ENCODE measurements around the gene PITPNC1.
"Not testable (repeated sequence)": the region's sequence is repeated elsewhere in the genome, so short reads cannot be mapped to it uniquely, and the experiment has no call there.

The PITPNC1 gene

GRCh38 chr17:67557921-67558320 is 180.8 kb downstream of the PITPNC1 start:
- DNase-seq = no peak

GRCh38 chr17:67558740-67559380 is 181.8 kb downstream of the PITPNC1 start:
- no peak for DNase-seq

GRCh38 chr17:67559381-67559966 is 182.4 kb downstream of the PITPNC1 start:
- no peak for DNase-seq

DNA sequence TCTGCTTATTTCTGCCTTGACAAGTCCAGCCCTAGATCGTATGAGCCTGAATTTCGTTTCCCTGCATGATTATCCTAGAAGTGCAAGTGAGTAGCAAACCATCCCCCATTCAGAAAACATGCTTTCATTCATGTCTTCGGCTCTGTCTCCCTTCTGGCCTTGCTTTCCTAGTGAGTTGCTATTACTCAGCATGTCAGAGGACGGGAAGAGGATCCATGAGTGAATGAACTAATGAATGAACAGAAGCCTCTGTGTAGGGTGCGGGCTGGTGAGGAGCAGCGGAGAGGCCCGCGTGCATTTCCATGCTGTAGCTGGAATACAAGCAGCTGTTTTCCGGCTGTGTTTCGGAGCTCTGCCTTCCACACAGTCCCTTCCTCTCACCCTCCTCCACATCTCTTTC is 184.9 kb downstream of the PITPNC1 start:
- DNase-seq = no peak

DNA sequence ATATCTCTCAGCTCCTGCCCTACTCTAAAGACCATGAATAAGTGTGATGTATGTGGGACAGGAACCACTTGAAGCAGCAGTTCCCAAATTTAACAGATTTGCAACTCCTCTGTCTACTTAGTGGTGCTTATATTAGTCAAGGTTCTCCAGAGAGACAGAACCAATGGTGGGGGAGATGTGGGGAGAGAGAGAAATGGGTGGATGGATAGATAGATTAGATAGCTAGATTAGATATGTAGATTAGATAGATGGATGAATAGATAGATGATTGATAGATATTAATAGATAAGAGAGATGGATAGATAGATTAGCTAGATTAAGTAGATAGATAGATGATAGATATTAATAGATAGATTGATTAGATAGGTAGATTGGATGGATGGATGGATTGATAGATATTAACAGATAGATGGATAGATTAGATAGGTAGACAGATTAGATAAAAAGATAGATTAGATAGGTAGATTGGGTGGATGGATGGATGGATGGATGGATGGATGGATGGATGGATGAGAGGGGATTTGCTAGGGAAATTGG is 186.7 kb downstream of the PITPNC1 start:
- DNase-seq = no peak

DNA sequence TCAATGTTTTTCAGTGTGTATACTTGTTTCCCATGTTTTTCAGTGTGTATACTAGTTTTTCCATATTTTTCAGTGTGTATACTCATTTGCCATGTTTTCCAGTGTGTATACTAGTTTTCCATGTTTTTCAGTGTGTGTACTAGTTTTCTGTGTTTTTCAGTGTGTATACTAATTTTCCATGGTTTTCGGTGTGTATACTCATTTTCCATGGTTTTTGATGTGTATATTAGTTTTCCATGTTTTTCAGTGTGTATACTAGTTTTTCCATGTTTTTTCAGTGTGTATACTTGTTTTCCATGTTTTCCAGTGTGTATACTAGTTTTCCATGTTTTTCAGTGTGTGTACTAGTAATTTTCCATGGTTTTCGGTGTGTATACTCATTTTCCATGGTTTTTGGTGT is 188.0 kb downstream of the PITPNC1 start:
- no peak for DNase-seq

- DNase-seq = no peak
Observed at GRCh38 chr17:67566656-67567055, 189.6 kb downstream of the PITPNC1 start.

DNA sequence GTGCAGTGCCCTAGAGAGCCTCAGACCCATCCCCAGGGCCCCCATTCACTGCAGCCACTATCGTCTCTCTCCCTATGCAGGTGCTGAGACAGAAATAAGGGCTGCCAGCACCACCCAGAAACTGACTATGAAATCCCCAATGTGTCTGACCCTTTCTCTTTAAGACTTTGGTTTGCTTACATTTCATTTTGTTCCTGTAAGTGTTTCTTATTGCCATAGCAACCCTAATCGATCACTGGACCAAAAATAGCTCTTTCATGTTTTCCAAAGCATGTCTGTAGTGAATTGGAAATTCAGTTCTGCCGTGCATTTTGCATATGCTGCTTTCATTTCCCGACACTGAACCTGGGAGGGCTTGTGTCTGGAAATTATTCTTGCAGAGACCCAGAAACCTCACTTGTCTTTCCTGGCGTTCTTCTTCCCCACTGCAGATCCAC is 192.0 kb downstream of the PITPNC1 start:
- no peak for DNase-seq

GRCh38 chr17:67569873-67570272 is 192.8 kb downstream of the PITPNC1 start:
- no peak for DNase-seq

GRCh38 chr17:67570797-67571196 is 193.7 kb downstream of the PITPNC1 start:
- DNase-seq = no peak

GRCh38 chr17:67571478-67571877 is 194.4 kb downstream of the PITPNC1 start:
- DNase-seq = no peak

- no peak for DNase-seq
Observed at GRCh38 chr17:67573987-67574657, 197.0 kb downstream of the PITPNC1 start.

GRCh38 chr17:67574658-67575293 is 197.7 kb downstream of the PITPNC1 start:
- DNase-seq = no peak

- DNase-seq = no peak
Observed at GRCh38 chr17:67575325-67575724, 198.2 kb downstream of the PITPNC1 start.

DNA sequence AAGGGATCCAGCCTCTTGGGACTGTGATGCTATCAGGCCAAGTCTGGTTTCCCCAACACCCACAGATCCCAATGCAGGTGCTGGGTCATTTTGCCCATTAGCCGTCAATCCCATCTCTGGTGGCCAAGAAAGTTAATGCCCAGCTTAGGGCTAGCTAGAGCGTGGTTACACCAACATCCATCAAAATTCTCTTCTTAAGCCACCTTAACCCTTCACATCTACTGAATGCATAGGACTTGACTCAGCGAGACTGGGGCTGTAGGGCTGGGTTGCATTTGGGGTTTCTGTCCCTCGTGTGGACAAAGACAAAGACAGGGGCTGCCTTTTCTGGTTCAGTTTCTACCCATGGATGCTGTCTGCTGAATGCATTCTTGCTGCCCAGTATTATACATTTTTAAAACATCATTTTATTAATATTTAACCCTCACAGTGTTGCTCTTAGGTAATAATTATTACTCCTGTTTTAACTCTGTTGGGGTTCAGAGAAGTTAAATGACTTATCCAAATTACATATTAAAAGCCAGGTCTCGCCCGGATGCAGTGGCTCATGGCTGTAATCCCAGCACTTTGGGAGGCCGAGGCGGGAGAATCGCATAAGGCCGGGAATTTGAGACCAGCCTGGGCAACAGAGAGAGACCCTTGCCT is 199.5 kb downstream of the PITPNC1 start:
- DNase-seq = no peak

DNA sequence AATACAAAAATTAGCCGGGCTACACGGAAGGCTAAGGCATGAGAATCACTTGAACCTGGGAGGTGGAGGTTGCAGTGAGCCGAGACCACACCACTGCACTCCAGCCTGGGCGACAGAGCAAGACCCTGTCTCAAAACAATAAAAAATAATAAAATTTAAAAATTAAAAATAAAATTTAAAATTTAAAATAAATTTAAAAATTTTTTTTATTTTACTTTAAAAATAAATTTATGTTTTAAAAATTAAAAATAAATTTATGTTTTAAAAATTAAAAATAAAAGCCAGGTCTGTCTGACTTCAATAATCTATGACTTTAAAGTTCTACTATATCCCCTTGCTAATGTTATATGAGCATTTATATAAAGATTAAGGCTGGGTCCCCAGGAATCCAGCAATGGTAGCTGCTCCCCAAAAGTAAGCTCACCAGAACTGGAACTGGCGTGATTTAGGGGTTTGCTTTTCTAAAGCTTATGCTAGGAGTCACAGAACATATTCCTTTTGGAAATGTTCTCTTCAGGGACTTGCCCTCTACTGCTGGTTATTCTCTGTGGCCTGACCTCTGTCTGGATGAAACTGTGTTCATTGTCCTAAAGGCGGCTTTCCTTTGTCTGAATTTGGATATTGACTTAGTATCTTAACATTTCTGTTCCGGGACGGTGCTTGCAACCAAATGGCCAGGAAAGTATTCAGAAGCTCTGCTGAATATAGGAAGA is 200.5 kb downstream of the PITPNC1 start:
- no peak for DNase-seq

GRCh38 chr17:67578142-67578457 is 201.0 kb downstream of the PITPNC1 start:
- DNase-seq = no peak

- not testable (repeated sequence) for DNase-seq
Observed at GRCh38 chr17:67578679-67579405, 201.8 kb downstream of the PITPNC1 start.

DNA sequence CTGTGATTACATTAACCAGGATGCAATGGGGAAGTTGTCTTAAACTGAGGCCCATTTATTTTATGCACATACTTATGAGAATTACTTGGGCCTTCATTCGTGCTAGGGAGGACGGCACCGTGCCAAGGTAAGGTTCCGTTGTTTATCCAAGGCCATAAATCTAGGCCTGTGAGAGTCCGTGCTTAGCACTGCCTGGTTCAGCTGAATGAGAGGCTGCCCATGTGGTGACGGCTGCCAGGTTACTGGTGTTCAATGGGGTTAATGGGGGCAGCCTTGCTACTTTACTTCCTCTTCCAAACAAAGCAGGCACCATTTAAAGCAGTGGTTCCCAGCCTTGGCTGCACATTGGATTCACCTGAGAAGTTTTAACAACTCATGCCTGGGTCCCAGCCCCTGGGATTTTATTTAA is 205.6 kb downstream of the PITPNC1 start:
- no peak for DNase-seq

- no peak for DNase-seq
Observed at GRCh38 chr17:67585077-67585602, 208.1 kb downstream of the PITPNC1 start.

- DNase-seq = no peak
Observed at GRCh38 chr17:67588326-67588725, 211.2 kb downstream of the PITPNC1 start.

All from activated CD4-positive, CD25-positive, alpha-beta regulatory T cell treated with anti-CD3 and anti-CD28 coated beads, Interleukin-2, amount 50 U/mL, for 72 hours (primary cell).